NCI-H2029 treated with DMSO at 0.1 percent for 48 hours (cell line): ENCODE measurements around the gene CLEC17A.
"Not testable (repeated sequence)": the region's sequence is repeated elsewhere in the genome, so short reads cannot be mapped to it uniquely, and the experiment has no call there.

Experiments
- DNase-seq: peaks from one replicate; lab custom pipeline; 2025; lab: John Stamatoyannopoulos, UW

CLEC17A gene

DNA sequence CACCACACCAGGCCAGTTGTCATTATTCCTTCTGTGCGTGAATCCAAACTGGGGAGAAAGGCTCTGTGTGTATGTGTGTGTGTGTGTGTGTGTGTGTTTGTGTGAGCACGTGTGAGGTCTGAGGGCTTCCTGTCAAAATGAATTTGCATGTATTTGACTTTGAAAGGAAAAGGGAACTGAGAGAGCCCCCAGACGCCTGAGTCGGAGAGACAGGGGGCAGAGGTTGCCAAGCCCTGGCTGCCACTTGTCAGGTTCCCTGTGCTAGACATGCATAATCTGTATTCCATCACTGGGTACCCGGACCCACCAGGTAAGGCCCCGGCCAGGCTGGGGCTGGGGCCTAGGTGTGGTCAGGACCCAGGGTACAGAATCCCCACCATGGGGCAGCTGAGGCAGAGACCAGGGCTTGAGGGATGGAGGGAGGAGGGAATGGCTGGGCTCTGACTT is at the start of gene CLEC17A:
Gene CLEC17A, plus strand, starts transcription at position 191 of the 447 bp plus-strand sequence. Its CDS starts 77 bp downstream, at position 268.
- no peak for DNase-seq

DNA sequence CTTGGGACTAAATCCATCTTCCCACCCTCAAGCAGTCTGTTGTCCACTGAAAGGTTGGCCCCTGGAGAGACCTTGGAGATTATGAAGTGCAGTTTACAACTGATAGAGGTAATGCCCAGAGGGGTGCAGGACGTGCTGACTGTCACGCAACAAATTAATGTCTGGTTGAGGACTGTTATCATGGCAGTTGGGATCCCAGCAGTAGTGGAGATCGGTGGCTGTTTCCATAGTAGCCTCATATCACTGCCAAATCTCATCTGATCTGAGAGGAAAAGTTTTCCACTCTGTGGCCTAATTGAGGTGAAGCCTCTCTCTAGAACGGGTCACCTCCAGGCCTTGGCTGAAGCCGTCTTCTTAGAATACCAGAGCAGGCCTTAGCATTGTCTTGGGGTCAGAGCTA is 49.4 kb upstream of the CLEC17A start:
- no peak for DNase-seq

- DNase-seq = peak; percentile 58
Measured at GRCh38 chr19:14536926-14537692, 45.8 kb upstream of the CLEC17A start.

DNA sequence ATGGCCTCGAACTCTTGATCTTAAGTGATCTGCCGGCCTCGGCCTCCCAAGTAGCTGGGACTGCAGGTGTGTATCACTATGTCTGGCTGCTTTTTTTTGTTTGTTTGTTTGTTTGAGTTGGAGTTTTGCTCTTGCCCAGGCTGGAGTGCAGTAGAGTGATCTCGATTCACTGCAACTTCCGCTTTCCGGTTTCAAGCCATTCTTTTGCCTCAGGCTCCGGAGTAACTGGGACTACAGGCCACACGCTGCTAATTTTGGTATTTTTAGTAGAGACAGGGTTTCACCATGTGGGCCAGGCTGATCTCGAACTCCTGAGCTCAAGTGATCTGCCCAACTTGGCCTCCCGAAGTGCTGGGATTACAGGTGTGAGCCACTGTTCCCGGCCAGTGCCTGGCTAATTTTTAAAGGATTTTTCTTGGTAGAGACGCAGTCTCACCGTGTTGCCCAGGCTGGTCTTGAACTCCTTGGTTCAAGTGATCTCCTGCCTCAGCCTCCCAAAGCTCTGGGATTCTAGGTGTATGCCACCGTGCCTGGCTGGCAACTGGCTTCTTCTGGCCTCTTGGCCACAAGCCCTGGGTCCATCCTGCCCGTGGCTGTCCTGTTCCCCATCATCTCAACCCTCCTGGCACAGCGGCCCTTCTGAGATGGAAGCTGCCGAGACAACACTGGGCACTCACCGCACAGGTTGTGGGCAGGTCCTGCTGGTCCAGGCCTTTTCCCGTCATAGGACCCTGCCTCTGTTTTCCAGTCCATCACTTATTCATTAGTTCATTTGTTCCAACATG is 42.0 kb upstream of the CLEC17A start:
- DNase-seq = no peak

GRCh38 chr19:14541979-14542378 is 40.9 kb upstream of the CLEC17A start:
- DNase-seq = not testable (repeated sequence)

DNA sequence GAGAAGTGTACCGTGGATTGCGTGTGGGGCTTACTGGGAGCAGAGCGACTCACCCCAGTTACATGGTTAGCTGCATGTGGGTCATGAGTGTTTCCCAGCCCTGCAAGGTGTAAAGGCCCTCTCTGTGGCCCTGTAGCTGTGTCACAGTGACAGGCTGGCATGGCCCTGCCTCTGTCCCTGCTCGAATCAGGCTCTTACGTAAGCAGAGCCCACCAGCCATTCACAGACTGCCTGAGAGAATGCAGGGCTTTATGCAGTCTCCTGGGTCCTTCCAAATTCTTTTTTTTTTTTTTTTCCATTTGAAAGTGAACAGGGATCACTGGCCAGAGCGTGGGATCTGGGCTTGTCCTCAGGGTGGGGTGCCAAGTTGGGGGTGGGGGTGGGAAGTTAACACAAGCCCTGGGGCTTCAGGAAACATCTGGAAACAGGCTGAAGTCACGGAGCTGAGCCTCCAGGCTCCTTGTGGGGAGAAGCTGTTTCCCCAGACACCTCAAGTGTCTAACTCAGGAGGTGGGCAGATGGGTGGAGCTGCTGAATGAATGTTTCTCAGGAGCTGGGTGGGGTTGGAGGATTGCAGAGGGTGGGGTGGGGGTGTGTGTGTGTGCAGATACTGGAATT is 40.1 kb upstream of the CLEC17A start:
- DNase-seq = no peak

- DNase-seq = no peak
Measured at GRCh38 chr19:14544047-14544446, 38.8 kb upstream of the CLEC17A start.

DNA sequence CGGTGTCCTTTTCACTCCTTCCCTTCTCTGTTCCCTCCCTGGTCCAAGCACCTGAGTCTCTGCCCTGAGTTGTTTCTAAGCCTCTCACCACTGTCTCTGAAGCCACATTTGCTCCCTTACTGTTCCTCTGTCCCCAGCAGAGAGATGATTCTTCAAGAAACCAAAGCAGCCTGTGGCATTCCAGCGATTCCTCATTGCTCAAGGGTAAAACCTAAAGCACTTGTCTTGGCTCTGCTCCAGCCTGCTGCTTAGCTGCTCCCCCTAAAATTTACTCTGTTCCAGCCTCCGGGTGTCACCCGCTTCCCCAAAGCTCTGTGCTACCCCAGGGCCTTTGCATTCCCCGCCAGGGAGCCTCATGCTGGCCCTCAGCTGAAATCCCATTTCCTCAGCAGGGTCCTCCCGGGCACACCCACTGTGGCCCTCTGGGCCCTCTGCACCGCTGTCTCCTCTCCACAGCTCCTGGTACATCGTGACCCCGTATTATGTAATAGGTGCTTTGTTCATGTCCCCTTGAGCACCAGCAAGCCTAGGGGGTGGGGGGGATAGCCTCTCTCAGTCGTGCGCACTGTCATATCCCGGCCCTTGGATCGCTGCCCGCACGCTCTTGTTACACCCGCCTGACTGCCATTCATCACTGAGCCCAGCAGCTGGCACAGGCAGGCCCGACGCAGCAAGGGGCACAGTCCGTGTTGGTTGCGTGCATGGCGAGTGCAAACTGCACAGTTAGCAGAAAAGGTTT is 37.7 kb upstream of the CLEC17A start:
- DNase-seq = peak; percentile 90

- no peak for DNase-seq
Measured at GRCh38 chr19:14545716-14546082, 37.2 kb upstream of the CLEC17A start.

GRCh38 chr19:14550201-14550754 is 32.6 kb upstream of the CLEC17A start:
- DNase-seq = peak; percentile 88

DNA sequence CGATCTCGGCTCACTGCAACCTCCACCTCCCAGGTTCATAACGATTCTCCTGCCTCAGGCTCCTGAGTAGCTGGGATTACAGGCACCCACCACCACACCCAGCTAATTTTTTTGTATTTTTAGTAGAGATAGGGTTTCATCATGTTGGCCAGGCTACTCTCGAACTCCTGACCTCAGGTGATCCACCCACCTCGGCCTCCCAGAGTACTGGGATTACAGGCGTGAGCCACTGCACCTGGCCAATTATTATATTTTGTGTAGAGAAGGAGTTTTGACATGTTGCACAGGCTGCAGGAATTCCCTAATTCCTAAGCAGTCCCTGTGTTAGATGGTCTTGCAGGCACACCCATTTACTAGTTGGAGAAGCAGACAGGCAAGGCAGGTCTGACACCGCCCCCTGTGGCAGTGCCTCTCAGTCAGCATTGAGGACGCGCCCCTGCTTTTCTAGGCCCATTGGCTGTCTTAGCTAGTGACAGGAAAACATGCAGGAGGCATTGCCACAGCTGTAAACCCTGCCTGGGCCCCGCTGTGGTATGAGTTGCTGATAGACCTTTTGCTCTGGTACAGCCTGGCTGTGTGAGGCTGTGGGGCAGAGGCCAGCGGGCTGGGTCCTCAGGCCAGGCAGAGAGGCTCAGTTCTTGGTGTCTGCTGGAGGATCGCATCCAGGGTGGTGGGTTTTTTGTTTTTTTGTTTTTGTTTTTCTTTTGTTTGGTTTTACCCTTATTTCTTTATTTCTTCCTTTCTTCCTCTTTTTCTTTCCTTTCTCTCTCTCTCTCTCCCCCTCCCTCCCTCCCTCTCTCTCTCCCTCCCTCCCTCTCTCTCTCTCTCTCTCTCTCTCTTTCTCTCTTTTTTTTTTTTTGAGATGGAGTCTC is 31.5 kb upstream of the CLEC17A start:
- DNase-seq = not testable (repeated sequence)

DNA sequence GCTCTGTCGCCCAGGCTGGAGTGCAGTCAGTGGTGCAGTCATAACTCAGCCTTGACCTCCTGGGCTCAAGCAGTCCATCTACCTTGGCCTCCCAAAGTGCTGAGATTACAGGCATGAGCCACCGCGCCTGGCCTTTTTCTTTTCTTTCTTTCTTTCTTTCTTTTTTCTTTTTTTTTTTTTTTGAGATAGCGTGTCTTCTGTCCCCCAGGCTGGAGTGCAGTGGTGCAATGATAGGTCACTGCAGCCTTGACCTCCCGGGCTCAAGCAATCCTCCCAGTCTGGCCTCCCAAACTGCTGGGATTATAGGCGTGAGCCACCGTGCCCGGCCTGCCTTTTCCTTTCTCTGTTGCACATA is 30.9 kb upstream of the CLEC17A start:
- not testable (repeated sequence) for DNase-seq

GRCh38 chr19:14553042-14553938 is 29.6 kb upstream of the CLEC17A start:
- no peak for DNase-seq

DNA sequence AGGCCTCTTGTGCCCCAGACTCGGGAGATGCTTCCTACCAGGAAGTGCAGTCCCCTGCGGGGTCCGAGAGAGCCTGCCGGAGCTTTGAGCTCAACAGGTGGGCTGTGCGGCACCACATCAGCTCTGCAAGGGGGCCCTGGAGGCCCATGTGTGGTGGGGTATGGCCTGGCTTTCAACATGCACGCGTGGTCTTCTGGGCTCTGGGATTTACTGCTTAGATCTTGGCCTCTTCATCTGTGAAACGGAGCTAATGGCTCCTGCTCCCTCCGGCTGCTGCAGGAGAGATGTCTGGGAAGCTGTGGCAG is 29.0 kb upstream of the CLEC17A start:
- DNase-seq = no peak

GRCh38 chr19:14554382-14554812 is 28.5 kb upstream of the CLEC17A start:
- peak; percentile 57 for DNase-seq

- DNase-seq = no peak
Measured at GRCh38 chr19:14555918-14556661, 26.8 kb upstream of the CLEC17A start.

GRCh38 chr19:14556662-14557188 is 26.2 kb upstream of the CLEC17A start:
- DNase-seq = peak; percentile 53

GRCh38 chr19:14558370-14559066 is 24.4 kb upstream of the CLEC17A start:
- DNase-seq = no peak
